Naive thymus-derived CD4-positive, alpha-beta T cell (primary cell): ENCODE results near the gene UTP4. TPM values are rescaled to one million over a fixed set of nuclear protein-coding genes. Genes with fewer than 3 reads are reported as not detected.
A peak's percentile ranks its signal among the peaks of the same experiment; 100 is the strongest.

Source experiments
- ATAC-seq: fragments of 150-1000 bp; cut with Tn5 transposase; 2 replicates; pipeline ENCODE4 v1.10.0; 2021; ENCODE audit warnings: mild to moderate bottlenecking, moderate library complexity
- CTCF ChIA-PET: fragments of 350-600 bp; sonication (Branson Sonifier 250); formaldehyde crosslinking; loops from one replicate; lab custom pipeline; 2021; ENCODE audit warnings: antibody characterized with exemption; lab: Charles Lee
- POLR2A ChIA-PET: fragments of 350-600 bp; sonication (Branson Sonifier 250); formaldehyde crosslinking; loops from one replicate; lab custom pipeline; 2021; ENCODE audit warnings: antibody characterized with exemption, inconsistent platforms; lab: Charles Lee
- DNase-seq, 9 donors: peaks; one replicate each; pipeline versions ENCODE4 v3.0.0 to v3.0.0-alpha.2; 2020 to 2022; ENCODE audit warnings: mixed read lengths in 1 of 9
- H3K27ac ChIP-seq: one replicate; pipeline ENCODE4 v1.7.0; 2013; ENCODE audit warnings: mild to moderate bottlenecking, low read depth, low read length, moderate library complexity
- H3K27me3 ChIP-seq, 2 donors: one replicate each; pipeline ENCODE4 v1.7.0; 2013; ENCODE audit warnings: low read length in 2 of 2, mild to moderate bottlenecking in 2 of 2, moderate library complexity in 2 of 2; ENCODE audit not compliant: control insufficient read depth in 2 of 2, insufficient read depth in 2 of 2
- H3K36me3 ChIP-seq, 3 experiments: 1 replicate in 2 of 3; 2 replicates in 1 of 3; pipeline ENCODE4 v1.7.0; 2013; ENCODE audit warnings: low read length in 3 of 3, mild to moderate bottlenecking in 3 of 3, moderate library complexity in 1 of 3; ENCODE audit not compliant: insufficient read depth in 3 of 3, control insufficient read depth in 2 of 3
- H3K4me1 ChIP-seq, 2 donors: one replicate each; pipeline ENCODE4 v1.7.0; 2013; ENCODE audit warnings: low read length in 2 of 2, mild to moderate bottlenecking in 2 of 2, moderate library complexity in 1 of 2; ENCODE audit not compliant: control insufficient read depth in 2 of 2, insufficient read depth in 2 of 2
- H3K4me3 ChIP-seq: 2 replicates; pipeline ENCODE4 v1.7.0; 2013; ENCODE audit warnings: mild to moderate bottlenecking, low read length
- H3K9me3 ChIP-seq, 3 experiments: 1 replicate in 2 of 3; 2 replicates in 1 of 3; pipeline ENCODE4 v1.7.0; 2013; ENCODE audit warnings: low read length in 3 of 3; ENCODE audit not compliant: control insufficient read depth in 2 of 3
- H3K27ac Mint-ChIP-seq, 9 donors: one replicate each; pipeline ENCODE4 v1.8.0; 2020 to 2022; ENCODE audit warnings: mixed read lengths in 9 of 9, mild to moderate bottlenecking in 8 of 9, moderate library complexity in 5 of 9, inconsistent platforms in 2 of 9
- H3K27me3 Mint-ChIP-seq, 5 donors: one replicate each; pipeline ENCODE4 v1.8.0; 2021 to 2022; ENCODE audit warnings: mixed read lengths in 5 of 5, mild to moderate bottlenecking in 1 of 5
- H3K36me3 Mint-ChIP-seq, 5 donors: one replicate each; pipeline ENCODE4 v1.8.0; 2020 to 2022; ENCODE audit warnings: mixed read lengths in 5 of 5, mild to moderate bottlenecking in 3 of 5, inconsistent platforms in 1 of 5
- H3K4me1 Mint-ChIP-seq, 7 donors: one replicate each; pipeline ENCODE4 v1.8.0; 2020 to 2022; ENCODE audit warnings: mixed read lengths in 7 of 7, mild to moderate bottlenecking in 3 of 7, inconsistent platforms in 1 of 7
- H3K4me3 Mint-ChIP-seq, 10 donors: one replicate each; pipeline ENCODE4 v1.8.0; 2020 to 2022; ENCODE audit warnings: mild to moderate bottlenecking in 10 of 10, mixed read lengths in 10 of 10, moderate library complexity in 6 of 10, inconsistent platforms in 2 of 10
- H3K9me3 Mint-ChIP-seq, 11 donors: one replicate each; pipeline ENCODE4 v1.8.0; 2020 to 2022; ENCODE audit warnings: mixed read lengths in 11 of 11, mild to moderate bottlenecking in 4 of 11, inconsistent platforms in 1 of 11, moderate library complexity in 1 of 11
- intact Hi-C, 2 donors: fragments of 100-400 bp; cut with micrococcal nuclease; formaldehyde crosslinking; loops; one replicate each; pipeline ENCODE4 v1.15.1; 2023
- polyA plus RNA-seq, 2 donors: library from polyadenylated mRNA; unstranded; fragments of 300-500 nt; fragmentation: Illumina TruSeq; gene quantifications; one replicate each; pipeline ENCODE4 v1.2.3, GENCODE V29; 2021
- total RNA-seq, 6 experiments: library from RNA in 5 of 6; stranded (reverse) in 5 of 6; gene quantifications; 1 replicate in 5 of 6; 2 replicates in 1 of 6; pipeline ENCODE4 v1.2.3 and lab custom pipeline; 2021 to 2026

UTP4 gene
- total RNA-seq (10 to 100 TPM; 31.9 to 56.5 (median 35.1) TPM), polyA plus RNA-seq (10 to 100 TPM; 61.1 to 82.0 TPM), total RNA-seq (lab: John Stamatoyannopoulos, UW) (19.0 reads per million, percentile 49 among the genes with 10 or more reads in this experiment)

GRCh38 chr16:69132424-69133252 is at the start of gene UTP4, which contains the start of gene CHTF8:
TSS of gene UTP4 (plus strand) at chr16:69132649. CDS start at chr16:69133460, 811 bp downstream.
TSS of gene CHTF8 (minus strand) at chr16:69132588. CDS start at chr16:69121458, 11,130 bp downstream.
- peaks cover 16 to 71% (median 61%) of the 10 kb centered on the region in 7 donors for H3K4me1 Mint-ChIP-seq
- DNase-seq (peak; percentile 81 to 91 (median 87)), ATAC-seq (peak; percentile 95)
- no peaks in the 10 kb centered on the region for H3K9me3 Mint-ChIP-seq
- H3K27me3 Mint-ChIP-seq: no peaks in the 10 kb centered on the region
- H3K4me3 Mint-ChIP-seq: peak within 1 kb of the TSS; percentile 91 to 97 (median 94)
- peak within 1 kb of the TSS; percentile 85 to 97 (median 95) for H3K27ac Mint-ChIP-seq
- H3K4me3 ChIP-seq: peak within 1 kb of the TSS; percentile 80
- ChIA-PET CTCF (interaction anchor here (0.6 to 1.8 kb wide), 4 partner anchors 11 to 1656 kb away, joined by 3 to 4 read pairs (median 3); no protein-coding TSS in a partner anchor), POLR2A (interaction anchor here (0.6 to 1.4 kb wide), 11 partner anchors 9 to 715 kb away, joined by 3 to 5 read pairs (median 3); partner anchors contain the start of gene SNTB2)
- H3K4me1 ChIP-seq: peaks cover 12 to 23% of the 10 kb centered on the region in 2 donors
- H3K36me3 ChIP-seq: peaks cover 0 to 23% (median 8%) of the 10 kb centered on the region in 3 experiments
- H3K27ac ChIP-seq: peak within 1 kb of the TSS; percentile 88
- H3K9me3 ChIP-seq: no peaks in the 10 kb centered on the region
- H3K27me3 ChIP-seq: no peaks in the 10 kb centered on the region
- H3K36me3 Mint-ChIP-seq: peaks cover 0 to 11% (median 5%) of the 10 kb centered on the region in 5 donors
- intact Hi-C loops: loop anchor here (1.0 to 5.0 kb wide), 15 partner anchors 8 to 1905 kb away; partner anchors contain the start of genes SNTB2 (in 2 of the 2), VPS4A (in 2 of the 2), COG8 (in 1 of the 2) and FHOD1 (in 1 of the 2)

- no peaks in the 10 kb centered on the region for H3K27me3 Mint-ChIP-seq
- Histone ChIP-seq H3K36me3 (peaks cover 0 to 21% (median 0%) of the 10 kb centered on the region in 3 experiments), H3K9me3 (no peaks in the 10 kb centered on the region), H3K4me1 (no peaks in the 10 kb centered on the region), H3K4me3 (no peak overlapping the region), H3K27me3 (no peaks in the 10 kb centered on the region), H3K27ac (no peak overlapping the region)
- no peaks in the 10 kb centered on the region for H3K9me3 Mint-ChIP-seq
- no peak overlapping the region for H3K4me3 Mint-ChIP-seq
- no peak for DNase-seq
- H3K4me1 Mint-ChIP-seq: peaks cover 0 to 7% (median under 1%) of the 10 kb centered on the region in 7 donors
- CTCF ChIA-PET: no interaction called here
- intact Hi-C loops: no loop called here
- peaks cover 3 to 20% (median 9%) of the 10 kb centered on the region in 5 donors for H3K36me3 Mint-ChIP-seq
- no peak for ATAC-seq
- H3K27ac Mint-ChIP-seq: peak overlapping the region in 3 of 9 donors; percentile 32 to 68 (median 45)
- POLR2A ChIA-PET: no interaction called here
Observed at GRCh38 chr16:69083306-69083941, 49.0 kb upstream of the UTP4 start.

GRCh38 chr16:69084289-69084688 is 48.2 kb upstream of the UTP4 start:
- Mint-ChIP-seq H3K27ac (peak overlapping the region in 1 of 9 donors; percentile 68), H3K9me3 (no peaks in the 10 kb centered on the region), H3K4me3 (no peak overlapping the region), H3K36me3 (peaks cover 3 to 20% (median 9%) of the 10 kb centered on the region in 5 donors), H3K27me3 (no peaks in the 10 kb centered on the region), H3K4me1 (peaks cover 0 to 13% (median 7%) of the 10 kb centered on the region in 7 donors)
- peaks cover 0 to under 1% of the 10 kb centered on the region in 2 donors for H3K4me1 ChIP-seq
- DNase-seq: no peak
- POLR2A ChIA-PET: no interaction called here
- H3K4me3 ChIP-seq: no peak overlapping the region
- intact Hi-C loops: no loop called here
- no peak for ATAC-seq
- CTCF ChIA-PET: no interaction called here
- H3K36me3 ChIP-seq: peaks cover 0 to 21% (median 0%) of the 10 kb centered on the region in 3 experiments
- no peak overlapping the region for H3K27ac ChIP-seq
- no peaks in the 10 kb centered on the region for H3K9me3 ChIP-seq
- no peaks in the 10 kb centered on the region for H3K27me3 ChIP-seq

- Mint-ChIP-seq H3K4me3 (no peak overlapping the region), H3K27me3 (no peaks in the 10 kb centered on the region), H3K27ac (no peak overlapping the region), H3K4me1 (peaks cover 0 to 16% (median 7%) of the 10 kb centered on the region in 7 donors), H3K9me3 (no peaks in the 10 kb centered on the region), H3K36me3 (peaks cover 3 to 20% (median 9%) of the 10 kb centered on the region in 5 donors)
- ATAC-seq (no peak), DNase-seq (no peak)
- no peak overlapping the region for H3K4me3 ChIP-seq
- ChIA-PET CTCF (no interaction called here), POLR2A (no interaction called here)
- intact Hi-C loops: no loop called here
- no peak overlapping the region for H3K27ac ChIP-seq
- H3K36me3 ChIP-seq: peaks cover 0 to 21% (median 0%) of the 10 kb centered on the region in 3 experiments
- no peaks in the 10 kb centered on the region for H3K27me3 ChIP-seq
- peaks cover 0 to 4% of the 10 kb centered on the region in 2 donors for H3K4me1 ChIP-seq
- no peaks in the 10 kb centered on the region for H3K9me3 ChIP-seq
Observed at GRCh38 chr16:69085032-69085695, 47.3 kb upstream of the UTP4 start.

GRCh38 chr16:69087161-69087581 is 45.3 kb upstream of the UTP4 start:
- CTCF ChIA-PET: no interaction called here
- Mint-ChIP-seq H3K9me3 (no peaks in the 10 kb centered on the region), H3K4me1 (peaks cover 0 to 16% (median 7%) of the 10 kb centered on the region in 7 donors), H3K27ac (peak overlapping the region in 4 of 9 donors; percentile 52 to 80 (median 59)), H3K27me3 (no peaks in the 10 kb centered on the region), H3K4me3 (no peak overlapping the region), H3K36me3 (peaks cover 3 to 23% (median 9%) of the 10 kb centered on the region in 5 donors)
- Histone ChIP-seq H3K4me1 (peaks cover 0 to 4% of the 10 kb centered on the region in 2 donors), H3K36me3 (peaks cover 0 to 21% (median 0%) of the 10 kb centered on the region in 3 experiments), H3K27me3 (no peaks in the 10 kb centered on the region), H3K4me3 (no peak overlapping the region), H3K9me3 (no peaks in the 10 kb centered on the region), H3K27ac (no peak overlapping the region)
- POLR2A ChIA-PET: no interaction called here
- DNase-seq (no peak), ATAC-seq (no peak)
- intact Hi-C loops: no loop called here

- no peak overlapping the region for H3K4me3 Mint-ChIP-seq
Observed at GRCh38 chr16:69088684-69089083, 43.8 kb upstream of the UTP4 start.

More at GRCh38 chr16:69088684-69089083, 43.8 kb upstream of the UTP4 start:
- no peaks in the 10 kb centered on the region for H3K9me3 Mint-ChIP-seq
- H3K36me3 Mint-ChIP-seq: peaks cover 3 to 20% (median 8%) of the 10 kb centered on the region in 5 donors
- peaks cover 0 to 16% (median 7%) of the 10 kb centered on the region in 7 donors for H3K4me1 Mint-ChIP-seq
- CTCF ChIA-PET: no interaction called here
- Histone ChIP-seq H3K27ac (no peak overlapping the region), H3K27me3 (no peaks in the 10 kb centered on the region), H3K9me3 (no peaks in the 10 kb centered on the region), H3K4me3 (no peak overlapping the region), H3K4me1 (peaks cover 0 to 4% of the 10 kb centered on the region in 2 donors), H3K36me3 (peaks cover 0 to 15% (median 0%) of the 10 kb centered on the region in 3 experiments)
- DNase-seq (no peak), ATAC-seq (no peak)
- peak overlapping the region in 3 of 9 donors; percentile 5 to 87 (median 64) for H3K27ac Mint-ChIP-seq
- intact Hi-C loops: no loop called here
- H3K27me3 Mint-ChIP-seq: no peaks in the 10 kb centered on the region
- POLR2A ChIA-PET: no interaction called here
